ENCODE data around the gene RASGEF1B. TPM values are rescaled to one million over a fixed set of nuclear protein-coding genes. Genes with fewer than 3 reads are reported as not detected.

Gene RASGEF1B
- total and polyA plus RNA-seq, 7 donors = 1.9 to 4.2 (median 2.5) TPM

- WGBS, 3 donors = 94 to 97% (median 95%) methylated on average over 6 of the region's 6 CpGs
- H3K27ac ChIP-seq = no peak overlapping the region
- no peak for DNase-seq
- intact Hi-C loops (cut with DNase I) = no loop called here
- H3K36me3 ChIP-seq (ENCODE audit: insufficient read depth in 1 of 2, low read depth in 1 of 2) = no peaks in the 10 kb centered on the region
- no peaks in the 10 kb centered on the region for H3K4me1 ChIP-seq
- H3K27me3 ChIP-seq (ENCODE audit: insufficient read depth in 3 of 3, low read length in 2 of 3) = no peaks in the 10 kb centered on the region
- TF ChIP-seq CTCF (IDR thresholded peaks at IDR 0.05) = no peak
- H3K9me3 ChIP-seq = no peaks in the 10 kb centered on the region
- no peak for ATAC-seq
- no peak overlapping the region for H3K4me3 ChIP-seq
These were observed 44.5 kb upstream of the RASGEF1B start for GRCh38 chr4:81516241-81516640.

- WGBS, 3 donors = 48 to 70% (median 55%) methylated on average over 4 of the region's 4 CpGs
- ATAC-seq = no peak
These were observed 41.2 kb upstream of the RASGEF1B start for GRCh38 chr4:81512757-81513501.

GRCh38 chr4:81512001-81512756 lies 40.5 kb upstream of the RASGEF1B start:
- no peaks in the 10 kb centered on the region for H3K27me3 ChIP-seq (ENCODE audit: insufficient read depth in 3 of 3, low read length in 2 of 3)
- no peak for TF ChIP-seq CTCF (IDR thresholded peaks at IDR 0.05)
- DNase-seq = no peak
- no peaks in the 10 kb centered on the region for H3K36me3 ChIP-seq (ENCODE audit: insufficient read depth in 1 of 2, low read depth in 1 of 2)
- WGBS, 3 donors = 64 to 68% (median 66%) methylated on average over 4 of the region's 4 CpGs
- intact Hi-C loops (cut with DNase I) = no loop called here
- no peak overlapping the region for H3K4me3 ChIP-seq
- ATAC-seq = no peak
- H3K27ac ChIP-seq = no peak overlapping the region
- H3K9me3 ChIP-seq = no peaks in the 10 kb centered on the region
- no peaks in the 10 kb centered on the region for H3K4me1 ChIP-seq

More at GRCh38 chr4:81512757-81513501, 41.2 kb upstream of the RASGEF1B start:
- intact Hi-C loops (cut with DNase I) = no loop called here
- H3K27me3 ChIP-seq (ENCODE audit: insufficient read depth in 3 of 3, low read length in 2 of 3) = no peaks in the 10 kb centered on the region
- no peak overlapping the region for H3K27ac ChIP-seq
- H3K36me3 ChIP-seq (ENCODE audit: insufficient read depth in 1 of 2, low read depth in 1 of 2) = no peaks in the 10 kb centered on the region
- no peak for DNase-seq
- H3K9me3 ChIP-seq = no peaks in the 10 kb centered on the region
- TF ChIP-seq CTCF (IDR thresholded peaks at IDR 0.05) = no peak
- no peaks in the 10 kb centered on the region for H3K4me1 ChIP-seq
- H3K4me3 ChIP-seq = no peak overlapping the region

- 61 to 71% (median 68%) methylated on average over 3 of the region's 3 CpGs for WGBS, 3 donors
- Histone ChIP-seq H3K9me3 (no peaks in the 10 kb centered on the region), H3K4me3 (no peak overlapping the region), H3K4me1 (no peaks in the 10 kb centered on the region), H3K36me3 (ENCODE audit: insufficient read depth in 1 of 2, low read depth in 1 of 2) (no peaks in the 10 kb centered on the region), H3K27ac (no peak overlapping the region), H3K27me3 (ENCODE audit: insufficient read depth in 3 of 3, low read length in 2 of 3) (no peaks in the 10 kb centered on the region)
- intact Hi-C loops (cut with DNase I) = no loop called here
- DNase-seq = no peak
- ATAC-seq = no peak
- no peak for TF ChIP-seq CTCF (IDR thresholded peaks at IDR 0.05)
These were observed 39.0 kb upstream of the RASGEF1B start for GRCh38 chr4:81510643-81511178.

All from psoas muscle (tissue), 8 donors.